Keratinocyte (primary cell): ENCODE results near the gene ETV3.

Experiments used
- CTCF ChIP-seq, 3 experiments: IDR thresholded peaks in 1 of 3; conservative IDR thresholded peaks in 1 of 3; optimal IDR thresholded peaks in 1 of 3; 2 replicates in 2 of 3; 3 replicates in 1 of 3; pipeline versions ENCODE3 to v1.5.1; 2011; ENCODE audit warnings: low read length in 3 of 3, mild to moderate bottlenecking in 3 of 3, moderate library complexity in 2 of 3, control low read depth in 1 of 3, inconsistent platforms in 1 of 3; ENCODE audit not compliant: insufficient read depth in 2 of 3; ENCODE audit errors: extremely low read depth in 1 of 3
- EZH2 ChIP-seq: IDR thresholded peaks from one replicate; pipeline ENCODE4 v1.6.1; 2012; ENCODE audit warnings: inconsistent platforms, mild to moderate bottlenecking, low read length, moderate library complexity

- TF ChIP-seq CTCF (optimal IDR thresholded peaks at IDR 0.05 in 1 of 3, IDR thresholded peaks at IDR 0.05 in 1 of 3, conservative IDR thresholded peaks at IDR 0.05 in 1 of 3; ENCODE audit: extremely low read depth in 1 of 3, insufficient read depth in 2 of 3, low read length in 3 of 3) (no peak), EZH2 (no peak)
Measured at GRCh38 chr1:157101149-157101548, 37.0 kb downstream of the ETV3 start.
